Skeletal muscle tissue (tissue), 4 donors: ENCODE results near the gene MIAT. TPM values are rescaled to one million over a fixed set of nuclear protein-coding genes. Genes with fewer than 3 reads are reported as not detected.
A peak's percentile ranks its signal among the peaks of the same experiment; 100 is the strongest.

Source experiments
- H3K27ac ChIP-seq: one replicate; pipeline ENCODE4 v1.7.0; 2013; ENCODE audit warnings: mild to moderate bottlenecking, low read depth, low read length, inconsistent platforms
- H3K27me3 ChIP-seq, 3 donors: one replicate each; pipeline ENCODE4 v1.7.0; 2013; ENCODE audit warnings: low read length in 3 of 3; ENCODE audit not compliant: control insufficient read depth in 3 of 3, insufficient read depth in 3 of 3
- H3K36me3 ChIP-seq, 3 donors: one replicate each; pipeline ENCODE4 v1.7.0; 2013; ENCODE audit warnings: low read length in 3 of 3; ENCODE audit not compliant: control insufficient read depth in 3 of 3, insufficient read depth in 3 of 3
- H3K4me1 ChIP-seq, 3 donors: one replicate each; pipeline ENCODE4 v1.7.0; 2013; ENCODE audit warnings: low read length in 3 of 3, mild to moderate bottlenecking in 3 of 3; ENCODE audit not compliant: control insufficient read depth in 3 of 3, insufficient read depth in 3 of 3
- H3K4me3 ChIP-seq, 3 donors: one replicate each; pipeline ENCODE4 v1.7.0; 2013; ENCODE audit warnings: low read length in 3 of 3
- H3K9ac ChIP-seq, 3 donors: one replicate each; pipeline ENCODE4 v1.7.0; 2013; ENCODE audit warnings: low read length in 3 of 3, mild to moderate bottlenecking in 3 of 3, moderate library complexity in 2 of 3, low read depth in 1 of 3
- H3K9me3 ChIP-seq, 3 donors: one replicate each; pipeline ENCODE4 v1.7.0; 2013; ENCODE audit warnings: low read length in 3 of 3; ENCODE audit not compliant: control insufficient read depth in 3 of 3
- total RNA-seq: library from RNA; depleted of rRNA; stranded (reverse); fragments of >200 nt; gene quantifications from one replicate; pipeline ENCODE4 v1.2.3, GENCODE V29; 2014
- donor health status: Osteomylitis.

Gene MIAT
- total RNA-seq, 1 donor from 2014 or later: 0.52 TPM

DNA sequence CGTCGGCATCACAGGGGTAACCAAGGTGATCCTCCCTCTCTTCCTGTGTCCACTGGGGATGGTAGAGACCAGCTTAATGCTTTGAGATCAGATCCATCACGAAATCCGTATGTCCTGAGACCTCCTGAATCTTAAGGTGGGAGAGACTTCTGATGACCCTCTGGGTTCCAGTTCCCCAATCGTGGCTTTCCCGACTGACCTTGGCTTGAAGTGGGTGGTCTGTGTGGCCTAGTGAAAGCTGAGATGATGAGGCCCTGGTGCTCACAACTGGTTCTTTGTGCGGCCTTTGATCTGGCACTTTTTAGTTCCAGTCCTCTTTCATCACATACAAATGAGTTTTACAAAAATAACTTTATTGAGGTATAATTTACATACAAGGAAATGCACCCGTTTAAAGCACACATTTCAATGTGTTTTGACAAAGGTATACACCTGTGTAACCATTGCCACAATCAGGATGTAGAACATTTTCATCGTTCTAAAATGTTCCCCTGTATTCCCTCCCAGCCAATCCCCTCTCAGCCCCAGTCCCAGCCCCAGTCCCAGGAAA is 6.1 kb downstream of the MIAT start:
- Histone ChIP-seq H3K27me3 (peaks cover 13 to 48% (median 27%) of the 10 kb centered on the region in 3 donors), H3K4me3 (no peak overlapping the region), H3K4me1 (peaks cover 5 to 9% (median 8%) of the 10 kb centered on the region in 3 donors), H3K27ac (no peak overlapping the region), H3K9me3 (no peaks in the 10 kb centered on the region), H3K36me3 (no peaks in the 10 kb centered on the region), H3K9ac (no peak overlapping the region)

DNA sequence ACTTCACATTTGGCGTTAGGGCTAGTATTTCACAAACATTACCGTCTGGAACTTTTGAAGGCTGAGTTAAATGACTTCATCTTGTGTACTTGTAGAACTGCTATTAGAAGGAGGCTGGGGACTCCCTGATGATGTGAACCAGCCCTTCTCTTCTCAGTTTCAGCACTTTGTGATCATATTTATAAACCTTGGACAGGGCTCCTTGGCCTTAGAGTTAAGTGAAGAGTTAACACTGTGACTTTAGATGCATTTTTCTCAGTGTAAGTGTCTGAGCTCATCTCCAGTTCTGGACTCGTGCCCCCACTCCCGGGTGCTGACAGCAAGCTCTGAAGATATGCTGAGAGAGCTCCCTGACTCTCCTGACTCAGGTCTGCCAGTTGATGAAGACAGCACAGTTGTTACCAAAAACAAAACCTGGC is 8.4 kb downstream of the MIAT start:
- no peaks in the 10 kb centered on the region for H3K36me3 ChIP-seq
- no peak overlapping the region for H3K27ac ChIP-seq
- no peak overlapping the region for H3K9ac ChIP-seq
- H3K4me1 ChIP-seq: no peaks in the 10 kb centered on the region
- H3K4me3 ChIP-seq: no peak overlapping the region
- H3K27me3 ChIP-seq: peaks cover 6 to 34% (median 17%) of the 10 kb centered on the region in 3 donors
- no peaks in the 10 kb centered on the region for H3K9me3 ChIP-seq

DNA sequence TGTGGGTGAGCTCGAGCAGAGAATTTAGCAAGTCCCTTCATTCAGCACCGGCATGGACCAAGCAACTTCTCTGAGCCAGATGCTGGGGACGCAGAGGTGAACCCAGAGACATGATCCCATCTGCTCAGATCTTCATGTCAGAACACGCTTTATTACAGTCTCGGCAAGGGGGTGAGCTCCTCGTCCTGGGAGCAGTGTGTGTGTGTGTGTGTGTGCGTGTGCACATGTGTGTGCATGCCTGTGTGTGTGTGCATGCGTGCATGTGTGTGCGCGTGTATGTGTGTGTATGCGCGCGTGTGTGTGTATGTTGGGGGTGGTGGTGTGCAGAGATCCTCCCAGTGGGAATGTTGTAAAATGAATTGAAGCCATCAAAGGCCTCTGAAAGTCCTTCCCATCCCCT is 9.8 kb downstream of the MIAT start:
- Histone ChIP-seq H3K27ac (no peak overlapping the region), H3K4me3 (no peak overlapping the region), H3K9ac (no peak overlapping the region), H3K4me1 (peaks cover 3 to 5% (median 3%) of the 10 kb centered on the region in 3 donors), H3K9me3 (no peaks in the 10 kb centered on the region), H3K36me3 (no peaks in the 10 kb centered on the region), H3K27me3 (peaks cover 0 to 28% (median 11%) of the 10 kb centered on the region in 3 donors)

- no peaks in the 10 kb centered on the region for H3K9me3 ChIP-seq
- H3K27ac ChIP-seq: no peak overlapping the region
- H3K4me1 ChIP-seq: peaks cover 18 to 22% (median 20%) of the 10 kb centered on the region in 3 donors
- H3K4me3 ChIP-seq: no peak overlapping the region
- peaks cover 0 to 13% (median 0%) of the 10 kb centered on the region in 3 donors for H3K27me3 ChIP-seq
- no peak overlapping the region for H3K9ac ChIP-seq
- no peaks in the 10 kb centered on the region for H3K36me3 ChIP-seq
These were observed 11.7 kb downstream of the MIAT start for GRCh38 chr22:26669060-26669481.

GRCh38 chr22:26670459-26670858 is 13.1 kb downstream of the MIAT start:
- H3K4me3 ChIP-seq: no peak overlapping the region
- peaks cover 27 to 33% (median 30%) of the 10 kb centered on the region in 3 donors for H3K4me1 ChIP-seq
- H3K27me3 ChIP-seq: peaks cover 0 to 11% (median 0%) of the 10 kb centered on the region in 3 donors
- H3K9ac ChIP-seq: no peak overlapping the region
- no peak overlapping the region for H3K27ac ChIP-seq
- H3K36me3 ChIP-seq: no peaks in the 10 kb centered on the region
- H3K9me3 ChIP-seq: no peaks in the 10 kb centered on the region

DNA sequence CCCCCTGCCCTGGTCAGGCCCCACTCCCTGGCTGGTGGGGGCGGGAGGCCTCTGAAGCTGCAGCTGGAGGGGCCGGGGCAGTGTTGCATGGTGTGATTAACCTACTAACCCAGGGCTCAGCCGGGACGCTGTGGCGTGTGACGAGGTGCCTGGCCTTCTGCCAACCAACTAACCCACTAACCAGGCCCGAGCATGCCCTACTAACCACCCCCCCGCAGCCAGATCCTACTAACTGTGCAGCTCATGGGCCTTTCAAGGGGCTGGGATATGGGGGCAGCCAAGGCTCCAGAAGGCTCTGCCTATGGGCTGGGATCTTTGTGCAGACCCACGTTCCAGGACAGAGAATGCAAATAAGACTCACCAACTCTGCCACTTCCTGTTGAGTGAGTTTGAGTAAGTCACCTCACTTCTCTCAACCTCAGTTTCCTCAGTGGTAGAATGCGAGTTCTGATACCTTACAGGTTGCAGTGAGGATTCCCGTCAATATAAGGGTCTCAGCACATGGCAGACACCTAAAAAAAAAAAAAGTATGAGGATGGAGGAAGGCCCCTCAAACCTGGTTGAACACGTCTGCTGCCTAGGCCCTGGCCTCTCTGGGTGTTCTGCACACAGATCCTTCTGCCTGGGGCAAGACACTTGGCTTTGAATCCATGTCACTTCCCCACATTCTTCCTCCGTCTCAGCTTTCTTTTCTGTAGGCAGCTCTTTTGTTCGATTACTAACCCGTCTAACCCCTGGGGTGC is 14.1 kb downstream of the MIAT start:
- Histone ChIP-seq H3K9ac (no peak overlapping the region), H3K27me3 (peaks cover 0 to 11% (median 0%) of the 10 kb centered on the region in 3 donors), H3K9me3 (no peaks in the 10 kb centered on the region), H3K27ac (peak overlapping the region; percentile 97), H3K4me3 (no peak overlapping the region), H3K36me3 (no peaks in the 10 kb centered on the region), H3K4me1 (peaks cover 27 to 33% (median 30%) of the 10 kb centered on the region in 3 donors)

DNA sequence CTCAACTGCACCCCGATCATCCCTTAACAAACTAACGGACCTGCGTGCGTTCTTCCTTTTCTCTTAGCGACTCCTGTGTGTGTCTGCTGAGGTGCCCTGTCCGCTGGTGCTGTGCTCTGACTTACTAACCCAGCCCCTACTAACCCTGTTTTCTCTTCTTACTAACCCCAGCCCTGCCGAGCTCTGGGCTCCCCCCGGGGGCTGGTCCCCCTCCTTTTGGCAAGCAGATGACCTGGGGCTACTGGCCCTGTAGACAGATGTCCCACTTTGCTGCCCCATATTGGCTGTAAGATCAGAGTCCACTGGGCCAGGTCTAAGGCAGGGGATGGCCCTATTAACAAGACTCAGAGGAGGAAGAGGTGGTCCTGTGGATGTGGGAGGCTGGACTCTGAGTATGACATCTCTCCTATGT is 14.7 kb downstream of the MIAT start:
- H3K27me3 ChIP-seq: peaks cover 0 to 10% (median 0%) of the 10 kb centered on the region in 3 donors
- H3K4me1 ChIP-seq: peaks cover 27 to 33% (median 30%) of the 10 kb centered on the region in 3 donors
- H3K27ac ChIP-seq: peak overlapping the region; percentile 97
- H3K36me3 ChIP-seq: no peaks in the 10 kb centered on the region
- peak overlapping the region; percentile 99 for H3K4me3 ChIP-seq
- peak overlapping the region; percentile 94 to 97 (median 97) for H3K9ac ChIP-seq
- no peaks in the 10 kb centered on the region for H3K9me3 ChIP-seq

- H3K9ac ChIP-seq: peak overlapping the region; percentile 94 to 97 (median 97)
- peak overlapping the region; percentile 99 for H3K4me3 ChIP-seq
- peaks cover 0 to 5% (median 0%) of the 10 kb centered on the region in 3 donors for H3K27me3 ChIP-seq
- H3K36me3 ChIP-seq: no peaks in the 10 kb centered on the region
- no peaks in the 10 kb centered on the region for H3K9me3 ChIP-seq
- H3K27ac ChIP-seq: peak overlapping the region; percentile 97
- H3K4me1 ChIP-seq: peaks cover 27 to 33% (median 30%) of the 10 kb centered on the region in 3 donors
These were observed 15.4 kb downstream of the MIAT start for GRCh38 chr22:26672590-26673468.

DNA sequence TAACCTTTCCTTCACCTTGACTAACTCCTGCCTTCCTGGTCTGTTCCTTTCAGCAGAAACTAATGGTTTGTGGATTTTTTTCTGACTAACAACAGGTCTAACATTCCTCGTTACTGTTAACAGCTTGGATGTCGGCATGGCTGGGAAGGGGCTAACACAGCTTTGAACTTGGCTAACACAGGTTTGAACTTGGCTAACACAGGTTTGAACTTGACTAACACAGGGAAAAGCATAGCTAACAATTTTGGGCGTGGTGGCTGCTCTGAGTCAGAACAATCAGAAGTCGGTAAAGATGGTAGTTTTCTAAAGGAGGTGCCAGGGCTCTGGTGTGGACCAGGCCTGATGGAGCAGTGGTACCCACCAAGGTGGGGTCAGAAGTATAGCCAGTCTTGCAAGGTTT is 16.1 kb downstream of the MIAT start:
- no peaks in the 10 kb centered on the region for H3K9me3 ChIP-seq
- peak overlapping the region; percentile 94 to 97 (median 97) for H3K9ac ChIP-seq
- H3K4me3 ChIP-seq: peak overlapping the region; percentile 99

More for the DNA sequence above, 16.1 kb downstream of the MIAT start:
- Histone ChIP-seq H3K27me3 (peaks cover 0 to 2% (median 0%) of the 10 kb centered on the region in 3 donors), H3K36me3 (no peaks in the 10 kb centered on the region), H3K4me1 (peaks cover 27 to 33% (median 30%) of the 10 kb centered on the region in 3 donors), H3K27ac (peak overlapping the region; percentile 97)
